ENCODE results near the gene ATXN7L1.
"Not testable (repeated sequence)": the region's sequence is repeated elsewhere in the genome, so short reads cannot be mapped to it uniquely, and the experiment has no call there.

Gene ATXN7L1

GRCh38 chr7:105744258-105744657, 132.1 kb downstream of the ATXN7L1 start:
- DNase-seq (ENCODE audit: low read depth, low spot score), result no peak

- DNase-seq (ENCODE audit: low read depth, low spot score), result peak; percentile 40
Observed at GRCh38 chr7:105743351-105744090, 132.9 kb downstream of the ATXN7L1 start.

GRCh38 chr7:105742787-105743186, 133.6 kb downstream of the ATXN7L1 start:
- DNase-seq (ENCODE audit: low read depth, low spot score), result no peak

GRCh38 chr7:105741982-105742381, 134.4 kb downstream of the ATXN7L1 start:
- no peak for DNase-seq (ENCODE audit: low read depth, low spot score)

- DNase-seq (ENCODE audit: low read depth, low spot score), result no peak
Observed at GRCh38 chr7:105738133-105738532, 138.3 kb downstream of the ATXN7L1 start.

GRCh38 chr7:105734233-105734632, 142.2 kb downstream of the ATXN7L1 start:
- DNase-seq (ENCODE audit: low read depth, low spot score), result peak; percentile 92

GRCh38 chr7:105731042-105731441, 145.4 kb downstream of the ATXN7L1 start:
- DNase-seq (ENCODE audit: low read depth, low spot score), result no peak

- no peak for DNase-seq (ENCODE audit: low read depth, low spot score)
Observed at GRCh38 chr7:105728028-105728427, 148.4 kb downstream of the ATXN7L1 start.

GRCh38 chr7:105724688-105725087, 151.7 kb downstream of the ATXN7L1 start:
- DNase-seq (ENCODE audit: low read depth, low spot score), result no peak

- peak; percentile 56 for DNase-seq (ENCODE audit: low read depth, low spot score)
Observed at GRCh38 chr7:105723572-105723971, 152.8 kb downstream of the ATXN7L1 start.

- peak; percentile 49 for DNase-seq (ENCODE audit: low read depth, low spot score)
Observed at GRCh38 chr7:105721571-105722104, 154.8 kb downstream of the ATXN7L1 start.

- no peak for DNase-seq (ENCODE audit: low read depth, low spot score)
Observed at GRCh38 chr7:105719919-105720318, 156.5 kb downstream of the ATXN7L1 start.

GRCh38 chr7:105719395-105719794, 157.0 kb downstream of the ATXN7L1 start:
- DNase-seq (ENCODE audit: low read depth, low spot score), result no peak

GRCh38 chr7:105718511-105718925, 157.9 kb downstream of the ATXN7L1 start:
- peak; percentile 77 for DNase-seq (ENCODE audit: low read depth, low spot score)

GRCh38 chr7:105715528-105715927, 160.9 kb downstream of the ATXN7L1 start:
- DNase-seq (ENCODE audit: low read depth, low spot score), result no peak

- DNase-seq (ENCODE audit: low read depth, low spot score), result no peak
Observed at GRCh38 chr7:105713488-105714465, 162.6 kb downstream of the ATXN7L1 start.

- DNase-seq (ENCODE audit: low read depth, low spot score), result no peak
Observed at GRCh38 chr7:105712877-105713276, 163.5 kb downstream of the ATXN7L1 start.

GRCh38 chr7:105711726-105712402, 164.5 kb downstream of the ATXN7L1 start:
- no peak for DNase-seq (ENCODE audit: low read depth, low spot score)

- DNase-seq (ENCODE audit: low read depth, low spot score), result not testable (repeated sequence)
Observed at GRCh38 chr7:105710720-105711119, 165.7 kb downstream of the ATXN7L1 start.

- no peak for DNase-seq (ENCODE audit: low read depth, low spot score)
Observed at GRCh38 chr7:105708763-105709080, 167.7 kb downstream of the ATXN7L1 start.

GRCh38 chr7:105707967-105708762, 168.2 kb downstream of the ATXN7L1 start:
- DNase-seq (ENCODE audit: low read depth, low spot score), result no peak

Measured in ELF-1 (cell line).